Neural cell (in vitro differentiated cells): Measurements from ENCODE around the gene RAB27B.

Source experiments
- CTCF ChIP-seq: fragments of 450-650 bp; IDR thresholded peaks from 2 replicates; pipeline ENCODE4 v1.5.1; 2014; ENCODE audit warnings: antibody characterized with exemption, mild to moderate bottlenecking, moderate library complexity; ENCODE audit not compliant: poor library complexity, severe bottlenecking
- EP300 ChIP-seq: fragments of 450-650 bp; conservative IDR thresholded peaks from 2 replicates; pipeline ENCODE4 v1.6.1; 2014; ENCODE audit warnings: antibody characterized with exemption, mild to moderate bottlenecking, moderate library complexity; ENCODE audit not compliant: poor library complexity, severe bottlenecking
- EZH2 ChIP-seq: fragments of 200-600, 300-800 bp; shearing (Covaris generic), sonication (generic); IDR thresholded peaks from 2 replicates; pipeline ENCODE4 v1.6.1; 2014; ENCODE audit warnings: antibody characterized with exemption, low read length, borderline replicate concordance, mild to moderate bottlenecking; ENCODE audit not compliant: insufficient read depth, poor library complexity, severe bottlenecking
- MXI1 ChIP-seq: fragments of 450-650 bp; conservative IDR thresholded peaks from 2 replicates; pipeline ENCODE4 v1.6.1; 2014; ENCODE audit warnings: antibody characterized with exemption, mild to moderate bottlenecking; ENCODE audit not compliant: poor library complexity, severe bottlenecking
- POLR2AphosphoS5 ChIP-seq: IDR thresholded peaks from 2 replicates; pipeline ENCODE4 v1.6.1; 2012
- RAD21 ChIP-seq: fragments of 450-650 bp; conservative IDR thresholded peaks from 2 replicates; pipeline ENCODE4 v1.6.1; 2014; ENCODE audit warnings: antibody characterized with exemption, mild to moderate bottlenecking, moderate library complexity
- REST ChIP-seq: IDR thresholded peaks from 2 replicates; pipeline ENCODE4 v1.6.1; 2012; ENCODE audit warnings: borderline replicate concordance
- TAF1 ChIP-seq: IDR thresholded peaks from 2 replicates; pipeline ENCODE4 v1.6.1; 2012; ENCODE audit warnings: low read depth

GRCh38 chr18:54801374-54801773 lies 26.9 kb upstream of the RAB27B start:
- TF ChIP-seq CTCF: no peak
- TF ChIP-seq EZH2: no peak
- TF ChIP-seq POLR2AphosphoS5: no peak
- TF ChIP-seq REST: no peak
- TF ChIP-seq TAF1: no peak
- no peak for TF ChIP-seq MXI1
- TF ChIP-seq EP300: no peak
- no peak for TF ChIP-seq RAD21
